Activated CD4-positive, alpha-beta T cell treated with anti-CD3 and anti-CD28 coated beads, Interleukin-2, amount 50 U/mL, for 24 hours (primary cell): ENCODE measurements around the gene TMPRSS13.
"Not testable (repeated sequence)": the region's sequence is repeated elsewhere in the genome, so short reads cannot be mapped to it uniquely, and the experiment has no call there.

Source experiments
- DNase-seq, 2 donors: peaks; one replicate each; pipeline ENCODE4 v3.0.0-alpha.2; 2020; ENCODE audit warnings: low read depth in 1 of 2, low spot score in 1 of 2

Gene TMPRSS13

DNA sequence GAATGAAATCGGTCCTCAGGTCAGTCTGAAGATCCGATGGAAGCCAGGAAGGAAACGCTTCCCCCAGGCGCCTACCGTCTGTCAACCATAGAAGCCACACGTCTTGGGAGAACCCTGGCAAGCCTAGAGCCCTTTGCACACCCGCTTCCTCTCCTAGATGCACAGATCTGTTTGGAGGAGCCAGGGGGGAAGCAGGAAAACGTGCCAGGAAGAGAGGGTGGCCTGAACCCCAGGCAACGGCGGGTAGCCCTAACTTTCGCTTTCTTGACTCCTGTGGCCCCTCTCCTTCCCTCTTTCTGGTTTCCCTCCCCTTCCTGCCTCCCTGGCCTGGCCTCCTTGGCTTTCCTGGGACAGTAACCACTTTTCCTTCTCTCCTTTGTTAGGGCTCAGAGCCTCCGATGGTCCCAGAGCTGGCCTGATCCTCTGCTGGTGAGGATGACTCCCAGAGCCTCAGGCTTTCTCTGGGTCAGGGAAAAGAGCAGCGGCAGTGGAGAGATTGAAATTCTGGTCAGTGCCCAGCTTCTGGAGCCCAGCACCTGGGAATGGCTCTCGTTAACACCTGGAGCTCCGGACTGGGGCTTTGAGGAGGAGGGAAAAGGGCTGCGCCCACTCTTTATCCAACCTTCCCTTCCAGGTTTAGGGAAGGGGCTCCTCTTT lies 54.8 kb downstream of the TMPRSS13 start:
- DNase-seq = no peak

DNA sequence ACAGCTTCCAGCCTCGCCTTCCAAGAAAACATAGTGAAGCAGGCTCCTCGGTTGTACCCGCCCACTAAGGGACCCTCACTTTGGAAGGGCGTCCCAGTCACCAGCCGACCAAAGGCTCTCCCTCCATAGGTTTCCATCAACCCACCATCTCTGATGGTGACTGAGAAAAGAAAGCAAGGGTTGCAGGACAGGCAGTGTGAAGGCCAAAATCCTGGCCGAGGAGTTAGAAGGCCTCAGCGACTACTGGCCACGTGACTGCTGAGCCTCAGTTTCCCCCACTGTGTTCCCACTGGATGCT lies 55.4 kb downstream of the TMPRSS13 start:
- no peak for DNase-seq

DNA sequence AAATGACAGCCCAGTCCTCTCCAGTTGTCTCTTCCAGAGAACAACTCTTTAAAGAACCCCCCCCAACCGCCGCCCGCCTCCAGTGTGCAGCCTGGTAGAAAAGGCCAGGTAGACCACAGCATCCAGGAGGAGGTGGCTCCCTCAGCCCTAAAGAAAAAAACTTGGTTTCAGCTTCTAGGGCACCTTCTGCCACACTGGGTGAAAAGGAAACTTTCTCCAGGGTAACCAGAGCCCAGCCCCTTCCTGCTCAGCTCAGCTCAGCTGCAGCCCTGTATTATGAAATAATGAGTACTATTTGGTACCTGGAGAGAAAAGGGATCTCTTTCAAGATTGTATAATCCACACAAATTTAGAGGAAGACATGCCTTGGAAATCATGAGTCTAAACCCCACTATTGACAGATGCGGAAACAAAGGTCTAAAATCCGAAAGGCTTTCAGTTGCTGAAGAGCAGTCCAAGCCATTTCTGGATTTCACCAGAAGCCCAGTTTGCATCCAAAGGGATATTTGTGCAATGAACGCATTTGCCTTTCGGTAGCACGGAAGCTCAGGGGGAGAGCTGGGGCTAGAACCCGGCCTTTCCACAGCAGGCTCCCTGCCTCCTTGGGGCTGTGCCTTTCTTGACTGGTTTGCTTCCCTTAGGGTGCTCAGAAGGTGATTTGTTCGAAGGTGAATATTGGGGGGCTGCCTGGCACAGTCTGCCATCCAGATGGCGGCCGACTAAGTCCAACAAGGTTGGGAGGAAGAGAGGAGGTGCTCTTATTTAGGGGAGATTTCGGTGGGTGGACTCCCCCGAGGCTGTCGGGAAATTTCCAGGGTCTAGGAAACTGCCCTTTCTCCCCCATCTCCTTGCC lies 56.0 kb downstream of the TMPRSS13 start:
- DNase-seq = no peak

DNA sequence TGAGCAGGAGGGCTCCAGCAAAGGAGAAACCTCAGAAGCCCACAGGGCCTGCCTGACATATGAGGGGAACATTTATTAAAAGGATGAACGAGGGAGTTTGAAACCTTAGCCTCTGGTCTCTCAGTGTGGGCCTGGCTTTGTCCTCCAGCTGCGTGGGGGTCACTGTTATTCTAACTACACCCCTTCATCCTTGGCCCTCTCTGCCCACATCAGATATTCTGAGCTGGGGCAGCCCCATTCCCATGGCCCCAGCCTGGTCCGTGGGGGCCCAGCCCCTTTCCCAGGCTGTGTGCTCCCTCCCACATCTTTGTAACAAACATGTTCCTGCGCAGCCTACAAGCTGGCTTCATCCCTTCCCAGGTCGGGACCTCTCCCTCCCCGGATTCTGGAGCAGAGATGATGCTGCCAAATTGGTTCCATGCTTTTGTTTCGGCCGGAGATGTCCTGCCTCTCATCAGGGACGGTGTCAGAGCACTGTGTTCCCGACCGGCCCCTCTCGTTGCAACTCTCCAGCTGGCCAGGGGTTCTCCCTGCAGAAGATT lies 56.7 kb downstream of the TMPRSS13 start:
- DNase-seq = no peak

DNA sequence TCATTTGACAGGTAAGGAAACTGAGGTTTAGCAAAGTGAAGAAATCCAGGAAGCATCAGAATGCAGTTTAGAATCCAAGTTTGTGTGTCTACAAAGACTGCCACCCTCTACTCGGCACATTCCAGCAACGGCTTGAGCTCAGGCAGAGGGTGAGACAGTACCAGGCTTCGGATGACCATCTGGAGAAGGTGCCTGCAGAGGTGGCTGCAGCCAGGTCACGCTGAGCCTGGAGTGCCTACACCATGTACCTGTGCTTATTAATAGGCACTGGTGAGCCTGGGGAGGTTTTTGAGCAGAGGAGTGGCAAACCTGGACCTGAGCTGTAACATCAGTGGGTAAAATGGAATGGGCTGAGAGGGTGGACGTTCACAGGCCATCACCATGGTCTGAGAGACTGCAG lies 57.4 kb downstream of the TMPRSS13 start:
- no peak for DNase-seq

DNA sequence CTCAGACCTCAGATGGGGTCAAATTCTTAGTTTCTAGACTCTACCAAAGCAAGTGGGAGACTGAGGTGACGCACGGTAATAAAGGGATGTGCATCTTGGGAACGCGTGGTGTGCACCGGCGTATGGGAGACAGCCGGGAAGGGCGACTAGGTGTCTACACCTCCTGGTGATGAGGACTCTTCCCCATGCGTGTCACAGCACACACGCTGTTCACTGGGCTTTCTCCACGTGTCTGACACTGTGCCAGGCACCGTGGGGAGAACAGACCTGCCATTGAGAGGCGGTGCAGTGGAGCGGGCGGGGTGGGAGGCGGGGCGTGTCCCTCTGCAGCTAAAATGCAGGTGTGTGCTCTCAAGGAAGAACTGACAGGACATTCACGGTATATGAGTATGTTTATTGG lies 58.0 kb downstream of the TMPRSS13 start:
- no peak for DNase-seq

DNA sequence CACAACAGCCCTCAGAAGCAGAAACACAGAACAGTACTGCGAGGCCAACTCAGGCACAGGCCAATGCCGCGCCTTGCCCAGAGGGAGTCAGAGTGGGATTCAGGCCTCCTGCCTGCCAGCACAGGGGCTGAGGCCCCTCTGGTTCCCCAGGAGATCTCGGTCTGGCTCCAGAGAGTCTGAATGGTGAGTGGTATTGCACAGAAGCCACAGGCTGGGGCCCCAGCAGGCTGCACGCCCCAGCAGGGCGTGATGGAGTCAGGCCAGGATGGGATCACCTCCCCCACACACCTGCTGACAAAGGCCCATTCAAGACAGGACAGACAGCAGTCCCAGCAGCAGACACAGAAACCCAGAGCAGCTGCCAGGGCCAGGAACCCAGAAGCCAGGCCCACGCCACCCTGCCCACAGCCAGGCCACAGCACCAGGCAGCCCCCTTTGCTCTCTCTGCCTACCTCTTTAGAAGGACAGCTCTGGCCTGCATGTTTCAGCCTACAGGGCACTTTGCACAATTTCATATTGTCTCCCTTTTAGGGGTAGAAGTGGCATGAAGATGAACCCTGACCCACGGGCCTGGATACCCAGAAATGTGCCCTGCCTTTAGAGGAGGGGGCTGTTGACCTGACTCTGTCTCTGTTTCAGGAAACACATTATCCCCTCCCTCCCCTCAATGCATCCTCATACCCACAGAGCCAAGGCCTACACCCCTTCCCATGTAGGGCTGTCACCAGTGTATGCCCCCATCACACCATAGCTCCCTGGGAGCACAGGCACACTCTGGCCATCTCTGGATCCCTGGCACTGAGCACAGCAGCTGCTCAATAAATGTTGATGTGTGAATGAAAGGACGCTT lies 58.9 kb downstream of the TMPRSS13 start:
- no peak for DNase-seq

DNA sequence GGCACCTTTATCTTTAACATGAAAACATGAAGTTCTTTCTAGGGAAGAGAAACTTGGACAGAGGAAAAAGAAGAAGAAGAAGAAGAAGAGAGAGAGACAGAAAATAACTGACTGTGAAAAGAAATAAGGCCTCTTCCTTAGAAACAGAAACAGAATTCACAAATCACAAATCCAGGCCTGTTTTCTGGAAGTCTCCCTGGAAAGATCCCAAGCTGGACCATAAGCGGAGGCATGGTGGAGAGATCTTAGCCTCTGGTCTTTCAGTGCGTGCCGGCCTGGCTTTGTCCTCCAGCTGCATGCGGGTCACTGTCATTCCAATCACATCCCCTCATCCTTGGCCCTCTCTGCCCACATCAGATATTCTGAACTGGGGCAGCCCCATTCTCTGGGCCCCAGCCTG lies 59.6 kb downstream of the TMPRSS13 start:
- no peak for DNase-seq

DNA sequence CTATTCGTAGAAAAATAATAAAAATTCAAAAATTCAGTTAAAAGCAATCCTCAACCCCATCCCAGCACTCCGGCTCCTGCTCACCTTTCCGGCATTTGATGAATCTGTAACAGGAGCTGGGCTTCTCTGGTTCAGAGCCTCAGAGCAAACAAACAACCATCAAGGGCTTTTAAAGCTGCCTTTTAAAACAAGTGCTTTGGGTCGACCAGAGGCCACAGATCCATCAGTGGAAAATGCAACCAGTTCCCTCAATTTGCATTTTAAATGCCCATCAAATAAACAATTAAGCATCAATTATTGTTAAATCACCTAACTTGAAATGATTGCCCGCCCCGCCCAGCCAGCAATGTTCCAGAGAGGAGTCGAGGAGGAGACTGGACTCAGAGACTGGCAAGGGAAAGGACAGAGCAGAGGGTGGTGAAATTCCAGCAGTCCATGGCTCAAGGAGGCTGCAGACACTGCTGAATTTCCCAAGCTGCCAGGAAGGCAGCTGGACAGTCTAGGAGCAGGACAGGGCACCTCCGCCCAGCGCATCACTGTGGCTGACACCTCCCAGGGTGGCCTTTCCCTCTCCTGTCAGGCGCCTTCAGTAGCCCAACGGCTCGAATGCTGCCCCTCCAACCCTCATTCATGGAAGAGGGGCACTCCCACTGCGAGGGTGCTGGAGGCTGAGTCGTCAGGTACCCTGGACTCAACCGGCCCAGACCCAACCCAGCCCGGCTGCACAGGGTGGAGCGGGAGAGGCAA lies 60.2 kb downstream of the TMPRSS13 start:
- no peak for DNase-seq

DNA sequence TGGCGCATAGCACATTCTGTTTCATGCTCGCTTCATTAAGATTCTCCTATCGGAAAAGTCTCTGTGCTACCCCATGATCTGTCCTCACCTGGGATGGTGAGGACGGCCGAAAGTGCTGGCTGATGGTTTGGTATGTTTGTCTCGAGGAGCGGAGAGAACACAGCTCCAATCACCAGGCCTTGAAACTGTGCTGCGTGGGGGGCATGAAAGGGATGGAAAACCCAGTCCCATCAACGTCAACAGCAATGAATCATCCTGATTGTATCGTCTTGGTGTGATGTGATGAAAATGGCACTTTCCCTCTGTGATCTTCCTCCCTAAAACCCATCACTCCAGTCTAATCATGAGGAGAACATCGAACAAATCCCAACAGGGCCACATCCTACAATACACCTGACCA lies 61.1 kb downstream of the TMPRSS13 start:
- DNase-seq = no peak

DNA sequence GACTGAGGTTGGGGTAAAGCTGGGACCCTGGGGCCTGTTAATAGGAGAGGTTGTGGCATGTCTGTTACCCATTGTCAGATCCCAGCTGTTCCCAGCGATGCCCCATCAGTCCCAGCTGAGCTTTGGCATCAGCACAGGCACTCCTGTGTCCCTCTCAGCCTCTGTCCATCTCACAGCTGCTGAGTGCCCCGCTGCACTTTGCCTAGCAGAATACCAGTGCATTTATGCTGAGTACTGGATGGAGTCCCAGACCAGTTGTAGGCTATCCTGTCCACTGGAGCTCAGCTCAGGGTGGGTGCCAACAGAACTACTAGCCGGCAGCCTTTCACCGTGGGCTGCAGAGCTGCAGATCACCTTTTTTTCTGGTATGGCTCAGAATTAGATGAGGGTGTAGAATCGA lies 62.7 kb downstream of the TMPRSS13 start:
- no peak for DNase-seq

DNA sequence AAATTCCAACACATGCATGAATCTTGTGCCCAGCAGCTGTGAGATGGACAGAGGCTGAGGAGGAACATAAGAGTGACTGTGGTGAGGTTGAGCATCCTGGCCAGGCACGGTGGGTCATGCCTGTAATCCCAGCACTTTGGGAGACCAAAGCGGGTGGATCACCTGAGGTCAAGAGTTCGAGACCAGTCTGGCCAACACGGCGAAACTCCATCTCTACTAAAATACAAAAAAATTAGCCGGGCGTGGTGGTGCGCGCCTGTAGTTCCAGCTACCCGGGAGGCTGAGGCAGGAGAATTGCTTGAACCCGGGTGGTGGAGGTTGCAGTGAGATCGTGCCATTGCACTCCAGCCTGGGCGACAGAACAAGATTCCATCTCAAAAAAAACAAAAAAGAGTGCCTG lies 63.7 kb downstream of the TMPRSS13 start:
- not testable (repeated sequence) for DNase-seq

DNA sequence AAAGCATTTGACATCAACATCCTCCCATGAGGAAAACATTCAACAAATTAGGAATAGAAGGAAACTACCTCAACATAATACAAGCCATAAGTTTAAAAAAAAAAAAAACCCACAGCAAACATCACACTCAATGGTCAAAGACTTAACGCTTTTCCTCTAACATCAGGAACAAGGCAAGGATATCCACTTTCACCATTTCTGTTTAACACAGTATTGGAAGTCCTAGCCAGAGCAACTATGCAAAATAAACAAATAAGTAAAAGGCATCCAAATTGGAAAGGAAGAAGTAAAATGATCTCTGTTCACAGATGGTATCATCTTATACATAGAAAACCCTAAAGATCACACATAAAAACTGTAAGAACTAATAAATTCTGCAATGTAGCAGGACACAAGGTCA lies 65.8 kb downstream of the TMPRSS13 start:
- no peak for DNase-seq

DNA sequence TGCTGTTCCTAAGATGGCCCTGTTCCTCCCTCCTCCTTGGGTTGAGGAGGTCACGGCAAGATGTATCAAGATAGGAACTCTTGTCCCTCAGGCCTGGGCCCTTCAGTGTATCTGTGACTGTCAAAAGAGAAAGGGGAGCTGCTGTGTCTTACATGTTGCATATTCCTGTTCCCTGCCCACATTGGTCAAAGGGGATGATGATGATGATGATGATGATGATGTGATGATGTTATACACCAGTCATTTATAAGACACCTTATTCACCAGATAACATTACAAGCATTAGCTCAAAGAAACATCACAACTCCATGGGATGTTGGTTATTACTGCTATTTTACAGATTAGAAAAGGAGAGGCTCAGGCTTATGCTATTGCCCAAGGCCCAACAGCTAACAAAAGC lies 66.4 kb downstream of the TMPRSS13 start:
- DNase-seq = no peak

DNA sequence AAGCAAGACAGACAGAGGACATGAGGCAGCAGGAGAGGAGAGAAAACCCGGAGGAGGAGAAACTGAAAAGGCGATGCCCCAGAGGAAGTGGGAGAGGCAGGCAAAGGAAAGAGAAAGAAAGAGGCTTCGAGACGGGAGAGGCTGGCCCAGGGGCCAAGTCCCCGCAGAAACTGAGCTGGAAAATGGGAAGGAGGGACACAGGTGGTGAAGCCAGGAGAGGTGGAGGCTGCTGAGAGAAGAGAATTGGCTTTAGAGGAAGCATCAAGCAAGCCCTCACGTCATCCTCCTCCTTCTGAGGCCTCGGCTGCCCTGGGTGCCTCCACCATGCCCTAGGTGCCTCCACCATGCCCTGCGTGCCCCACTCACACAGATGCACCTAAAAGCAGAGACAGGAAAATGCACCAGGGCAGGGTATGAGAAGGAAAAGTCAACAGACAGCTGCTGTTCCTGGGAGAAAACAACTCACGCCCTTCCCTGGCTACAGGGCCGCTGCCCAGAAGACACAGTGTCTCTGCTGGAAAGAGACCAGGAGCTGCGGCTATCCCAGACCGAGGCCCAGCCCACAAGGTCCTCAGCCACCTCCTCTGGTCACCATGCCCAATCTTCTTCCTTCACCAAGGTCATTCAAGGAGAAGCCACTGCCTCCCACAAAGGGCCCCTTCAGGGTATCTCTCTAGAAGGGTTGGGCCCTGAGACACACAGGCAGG lies 67.0 kb downstream of the TMPRSS13 start:
- no peak for DNase-seq

DNA sequence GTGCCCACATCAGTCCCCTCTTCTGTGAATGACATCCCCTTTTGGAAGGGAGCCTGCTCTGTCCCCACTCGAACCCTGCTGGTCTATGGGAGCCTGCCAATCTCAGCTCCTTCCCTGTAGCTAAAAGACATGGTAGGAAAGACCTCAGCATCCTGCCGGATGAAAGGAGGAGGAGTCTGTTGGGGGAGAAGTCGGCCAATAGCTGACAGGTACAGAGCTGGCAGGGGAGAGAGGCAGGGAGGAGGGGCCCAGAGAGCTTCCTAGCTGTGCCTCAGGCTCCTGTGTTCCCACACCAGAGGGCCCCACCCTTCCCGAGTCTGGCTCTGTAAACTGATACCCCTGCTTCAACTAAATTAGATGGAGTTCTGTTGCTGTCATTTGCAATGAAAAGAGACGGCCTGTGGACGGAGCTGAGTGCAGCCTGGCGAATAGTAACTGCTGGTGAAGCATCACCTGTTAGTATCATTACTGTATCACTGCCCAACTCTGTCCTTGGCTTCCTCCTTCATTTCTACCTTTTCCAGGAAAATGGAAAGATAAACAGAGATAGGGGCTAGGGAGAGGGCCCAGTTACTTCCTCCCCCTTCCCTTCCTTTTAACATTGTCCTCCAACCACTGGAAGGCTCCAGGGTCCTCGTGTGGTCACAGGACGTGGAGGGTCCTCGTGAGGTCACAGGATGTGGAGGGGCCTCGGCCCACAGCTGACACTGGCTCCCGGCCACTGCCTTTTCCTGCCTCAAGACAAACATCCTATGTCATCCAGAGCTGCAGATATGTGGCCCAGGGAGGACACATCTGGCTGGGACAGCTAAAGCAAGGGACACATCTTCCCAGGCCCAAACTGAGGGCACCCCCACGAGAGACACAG lies 67.8 kb downstream of the TMPRSS13 start:
- DNase-seq = no peak

DNA sequence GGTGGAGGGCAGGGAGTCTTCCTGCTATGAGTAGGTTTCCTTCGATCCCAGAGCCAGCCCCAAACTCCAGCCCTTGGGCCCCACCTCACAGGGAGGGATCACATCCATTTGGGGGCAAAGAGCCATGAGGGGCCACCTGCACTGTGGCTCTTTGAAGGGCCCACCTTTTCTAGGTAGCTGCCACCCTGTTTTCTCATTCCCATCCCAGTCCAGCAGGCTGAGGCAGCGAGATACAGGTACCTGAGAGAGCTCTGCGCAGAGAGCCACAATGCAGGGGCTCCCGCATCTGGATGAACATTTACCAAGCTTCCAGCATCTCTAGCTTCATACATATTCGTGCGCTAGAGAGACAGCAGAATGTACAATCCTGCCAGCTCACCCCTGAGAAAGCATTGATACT lies 69.1 kb downstream of the TMPRSS13 start:
- DNase-seq = no peak

DNA sequence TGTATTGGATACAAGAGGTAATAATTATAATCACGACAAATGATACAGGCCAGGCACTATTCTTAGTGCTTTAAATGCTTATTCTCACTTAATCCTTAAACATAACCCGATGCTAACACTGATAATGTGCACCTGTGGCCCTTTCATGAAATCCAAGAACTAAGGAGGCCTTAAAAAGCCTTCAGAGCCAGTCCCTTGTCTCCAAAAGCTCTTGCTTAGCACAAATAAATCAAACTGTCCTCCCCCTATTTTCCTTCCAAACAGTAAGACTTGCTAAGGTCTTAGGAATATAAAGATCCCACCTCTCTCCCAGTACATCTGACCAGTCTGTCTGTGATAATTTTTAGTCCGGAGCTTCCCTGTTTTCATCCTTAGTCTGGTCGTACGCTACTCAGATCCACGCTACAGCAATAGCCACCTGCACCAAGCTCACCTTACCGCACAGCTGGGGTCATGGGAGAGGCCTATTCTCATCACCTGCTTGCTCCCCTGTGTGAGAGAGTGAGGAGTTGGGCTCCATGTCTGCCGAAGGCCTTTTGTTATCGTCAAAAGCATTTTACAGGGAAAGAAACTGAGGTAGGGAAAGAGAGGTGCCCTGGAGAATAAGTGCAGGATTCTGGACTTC lies 69.6 kb downstream of the TMPRSS13 start:
- DNase-seq = no peak

DNA sequence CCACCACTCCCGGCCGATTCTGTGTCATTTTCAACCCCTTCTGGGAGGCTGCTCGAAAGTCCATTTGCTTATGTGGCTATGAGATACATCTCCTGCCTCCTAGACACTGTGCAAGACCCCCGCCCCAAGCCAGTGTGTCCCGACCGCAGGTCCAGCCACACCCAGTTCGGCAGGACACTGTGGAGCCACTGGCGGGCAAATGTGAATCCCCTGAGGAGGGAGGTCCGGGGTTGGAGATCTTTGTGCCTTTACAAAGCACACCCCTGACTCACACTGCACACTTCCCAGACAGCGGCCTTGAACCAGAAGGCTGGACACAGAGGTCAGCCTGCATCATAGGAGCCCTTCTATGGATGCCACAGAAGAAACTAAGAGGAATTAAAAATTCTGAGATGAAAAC lies 70.1 kb downstream of the TMPRSS13 start:
- no peak for DNase-seq
